ENCODE data around the gene NTN3. TPM values are rescaled to one million over a fixed set of nuclear protein-coding genes. Genes with fewer than 3 reads are reported as not detected.
A peak's percentile ranks its signal among the peaks of the same experiment; 100 is the strongest.
"Not testable (repeated sequence)": the region's sequence is repeated elsewhere in the genome, so short reads cannot be mapped to it uniquely, and the experiment has no call there.

NTN3 gene
- total RNA-seq, 6 donors from 2014 or later: not detected

- no peaks in the 10 kb centered on the region for H3K4me1 ChIP-seq
- H3K27ac ChIP-seq: no peak overlapping the region
- H3K36me3 ChIP-seq: peaks cover 0 to 35% (median 9%) of the 10 kb centered on the region in 4 donors
- TF ChIP-seq POLR2AphosphoS5 (IDR thresholded peaks at IDR 0.05) (no peak), POLR2A (IDR thresholded peaks at IDR 0.05) (no peak), CTCF (IDR thresholded peaks at IDR 0.05) (no peak), EP300 (IDR thresholded peaks at IDR 0.05) (no peak)
- DNase-seq: no peak
- H3K9me3 ChIP-seq: no peaks in the 10 kb centered on the region
- H3K4me3 ChIP-seq: no peak overlapping the region
- 98% methylated on average over 10 to 11 of the region's 11 CpGs for WGBS, 2 donors
- ATAC-seq (ENCODE audit: low FRiP score in 2 of 2): no peak
- H3K27me3 ChIP-seq: no peaks in the 10 kb centered on the region
Measured at GRCh38 chr16:2439598-2439997, 31.5 kb upstream of the NTN3 start.

DNA sequence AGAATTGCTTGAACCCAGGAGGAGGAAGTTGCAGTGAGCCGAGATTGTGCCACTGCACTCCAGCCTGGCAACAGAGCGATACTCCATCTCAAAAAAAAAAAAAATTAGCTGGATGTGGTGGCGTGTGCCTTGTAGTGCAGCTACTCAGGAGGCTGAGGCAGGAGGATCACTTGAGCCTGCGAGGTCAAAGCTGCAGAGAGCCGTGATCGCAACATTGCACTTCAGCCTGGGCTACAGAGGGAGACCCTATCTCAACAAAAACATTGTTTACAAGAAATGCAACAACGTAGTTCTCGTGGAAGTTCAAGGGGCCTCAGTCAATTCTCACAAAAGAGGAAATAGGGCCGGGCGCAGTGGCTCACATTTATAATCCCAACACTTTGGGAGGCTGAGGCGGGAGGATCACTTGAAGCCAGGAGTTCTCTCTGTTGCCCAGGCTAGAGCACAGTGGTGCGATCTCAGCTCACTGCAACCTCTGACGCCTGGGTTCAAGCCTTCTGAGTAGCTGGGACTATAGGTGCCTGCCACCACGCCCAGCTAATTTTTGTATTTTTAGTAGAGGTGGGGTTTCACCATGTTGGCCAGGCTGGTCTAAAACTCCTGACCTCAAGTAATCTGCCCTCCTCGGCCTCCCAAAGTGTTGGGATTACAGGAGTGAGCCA lies 29.8 kb upstream of the NTN3 start:
- not testable (repeated sequence) for H3K27me3 ChIP-seq; H3K4me3 ChIP-seq; H3K27ac ChIP-seq; ATAC-seq (ENCODE audit: low FRiP score in 2 of 2); H3K4me1 ChIP-seq; H3K9me3 ChIP-seq; DNase-seq
- H3K36me3 ChIP-seq: peaks cover under 1 to 45% (median 16%) of the 10 kb centered on the region in 4 donors
- 86 to 88% methylated on average over 14 of the region's 15 CpGs for WGBS, 2 donors

DNA sequence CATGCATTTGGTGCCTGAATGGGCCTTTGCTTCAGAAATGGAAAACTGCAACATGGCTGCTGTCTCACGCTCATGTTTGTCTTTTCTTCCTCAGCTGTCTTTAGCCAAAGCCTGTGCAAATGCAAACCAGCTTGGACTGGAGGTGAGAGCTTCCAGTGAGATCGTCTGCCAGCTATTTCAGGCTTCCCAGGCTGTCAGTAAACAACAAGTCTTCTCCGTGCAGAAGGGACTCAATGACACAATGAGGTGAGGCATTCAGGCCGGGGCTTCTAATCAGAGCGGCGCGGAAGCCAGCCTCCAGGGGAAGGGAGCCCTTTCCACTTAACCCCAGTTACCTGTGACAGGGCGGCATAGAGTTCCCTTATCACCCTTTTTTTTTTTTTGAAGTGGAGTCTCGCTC lies 27.5 kb upstream of the NTN3 start:
- WGBS, 2 donors: 89 to 91% methylated on average over 9 of the region's 9 CpGs
- H3K27ac ChIP-seq: no peak overlapping the region
- no peak for TF ChIP-seq POLR2AphosphoS5 (IDR thresholded peaks at IDR 0.05)
- no peak for TF ChIP-seq CTCF (IDR thresholded peaks at IDR 0.05)
- no peak for TF ChIP-seq POLR2A (IDR thresholded peaks at IDR 0.05)
- no peak for TF ChIP-seq EP300 (IDR thresholded peaks at IDR 0.05)
- H3K9me3 ChIP-seq: no peaks in the 10 kb centered on the region
- DNase-seq (no peak), ATAC-seq (ENCODE audit: low FRiP score in 2 of 2) (no peak)
- no peak overlapping the region for H3K4me3 ChIP-seq
- no peaks in the 10 kb centered on the region for H3K4me1 ChIP-seq
- H3K36me3 ChIP-seq: peaks cover 4 to 45% (median 25%) of the 10 kb centered on the region in 4 donors
- H3K27me3 ChIP-seq: no peaks in the 10 kb centered on the region

GRCh38 chr16:2447920-2448583 lies 23.0 kb upstream of the NTN3 start:
- no peak for DNase-seq
- TF ChIP-seq EP300 (IDR thresholded peaks at IDR 0.05) (no peak), CTCF (IDR thresholded peaks at IDR 0.05) (no peak), POLR2AphosphoS5 (IDR thresholded peaks at IDR 0.05) (no peak), POLR2A (IDR thresholded peaks at IDR 0.05) (no peak)
- no peaks in the 10 kb centered on the region for H3K9me3 ChIP-seq
- H3K27ac ChIP-seq: no peak overlapping the region
- no peak for ATAC-seq (ENCODE audit: low FRiP score in 2 of 2)
- 92 to 94% methylated on average over 11 of the region's 11 CpGs for WGBS, 2 donors
- no peaks in the 10 kb centered on the region for H3K27me3 ChIP-seq
- H3K36me3 ChIP-seq: peaks cover 4 to 48% (median 31%) of the 10 kb centered on the region in 4 donors
- no peak overlapping the region for H3K4me3 ChIP-seq
- H3K4me1 ChIP-seq: no peaks in the 10 kb centered on the region

DNA sequence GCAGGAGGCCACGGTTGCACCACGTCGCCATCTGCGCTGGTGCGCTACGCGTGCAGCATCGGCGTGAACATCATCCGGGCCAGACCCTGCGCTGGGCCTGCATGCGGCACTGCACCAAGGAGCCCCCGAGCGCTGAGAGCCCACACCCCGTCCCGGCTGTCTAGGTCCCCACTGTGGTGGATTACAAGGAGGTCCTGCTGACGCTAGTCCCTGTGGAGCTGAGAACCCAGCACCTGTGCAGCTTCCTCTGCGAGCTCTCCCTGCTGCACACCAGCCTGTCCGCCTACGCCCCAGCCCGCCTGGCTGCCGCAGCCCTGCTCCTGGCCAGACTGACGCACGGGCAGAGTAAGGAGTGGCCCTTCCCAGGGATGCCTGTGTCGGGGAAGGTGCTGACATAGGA lies 22.0 kb upstream of the NTN3 start:
- Histone ChIP-seq H3K27me3 (no peaks in the 10 kb centered on the region), H3K4me3 (no peak overlapping the region), H3K36me3 (peaks cover 4 to 57% (median 39%) of the 10 kb centered on the region in 4 donors), H3K27ac (no peak overlapping the region), H3K9me3 (no peaks in the 10 kb centered on the region), H3K4me1 (no peaks in the 10 kb centered on the region)
- DNase-seq: peak in 1 of 2 donors; percentile 73
- no peak for ATAC-seq (ENCODE audit: low FRiP score in 2 of 2)
- WGBS, 2 donors: 95 to 97% methylated on average over 10 to 22 of the region's 25 CpGs
- TF ChIP-seq POLR2A (IDR thresholded peaks at IDR 0.05) (no peak), CTCF (IDR thresholded peaks at IDR 0.05) (no peak)
